Cardiac muscle cell (in vitro differentiated cells and primary cell): ENCODE results near the gene COL2A1. TPM values are rescaled to one million over a fixed set of nuclear protein-coding genes. Genes with fewer than 3 reads are reported as not detected.

Experiments used
- DNase-seq, 2 donors: peaks; one replicate each; pipeline versions ENCODE4 v3.0.0 to v3.0.0-alpha.2; 2010 to 2017; ENCODE audit warnings: low read depth in 1 of 2, low spot score in 1 of 2
- H3K27ac ChIP-seq: fragments of 200-600 bp; sonication (generic); 2 replicates; pipeline ENCODE4 v1.5.1; 2016
- H3K27me3 ChIP-seq: fragments of 200-600 bp; sonication (generic); 2 replicates; pipeline ENCODE4 v1.6.0; 2016; ENCODE audit warnings: control low read depth
- H3K36me3 ChIP-seq: fragments of 200-600 bp; sonication (generic); 2 replicates; pipeline ENCODE4 v1.5.1; 2016; ENCODE audit warnings: control low read depth
- H3K4me1 ChIP-seq: fragments of 200-600 bp; sonication (generic); 2 replicates; pipeline ENCODE4 v1.8.1; 2017; ENCODE audit warnings: low read depth, mild to moderate bottlenecking, mixed run types
- H3K4me3 ChIP-seq: fragments of 200-600 bp; sonication (generic); 2 replicates; pipeline ENCODE4 v1.5.1; 2016; ENCODE audit warnings: mild to moderate bottlenecking
- H3K9me3 ChIP-seq: fragments of 200-600 bp; sonication (generic); 2 replicates; pipeline ENCODE4 v1.5.1; 2017; ENCODE audit warnings: low read depth, mild to moderate bottlenecking, control low read depth
- polyA plus RNA-seq: library from polyadenylated mRNA; unstranded; fragments of >200 nt; fragmentation: Nextera tagmentation; extraction: Ambion mirVana; gene quantifications from 2 replicates; pipeline ENCODE4 v1.2.1, GENCODE V29; 2016
- total RNA-seq: library from RNA; depleted of rRNA; stranded (reverse); fragments of >200 nt; gene quantifications from 2 replicates; pipeline ENCODE4 v1.2.3, GENCODE V29; 2016
- TF ChIP-seq, protein P1 (sequence below): IDR thresholded peaks from 2 replicates; pipeline ENCODE4 v1.5.1; 2012; ENCODE audit warnings: low read depth, mild to moderate bottlenecking, low read length

The COL2A1 gene
- total and polyA plus RNA-seq, 2 experiments from 2014 or later, result 261 to 596 TPM

DNA sequence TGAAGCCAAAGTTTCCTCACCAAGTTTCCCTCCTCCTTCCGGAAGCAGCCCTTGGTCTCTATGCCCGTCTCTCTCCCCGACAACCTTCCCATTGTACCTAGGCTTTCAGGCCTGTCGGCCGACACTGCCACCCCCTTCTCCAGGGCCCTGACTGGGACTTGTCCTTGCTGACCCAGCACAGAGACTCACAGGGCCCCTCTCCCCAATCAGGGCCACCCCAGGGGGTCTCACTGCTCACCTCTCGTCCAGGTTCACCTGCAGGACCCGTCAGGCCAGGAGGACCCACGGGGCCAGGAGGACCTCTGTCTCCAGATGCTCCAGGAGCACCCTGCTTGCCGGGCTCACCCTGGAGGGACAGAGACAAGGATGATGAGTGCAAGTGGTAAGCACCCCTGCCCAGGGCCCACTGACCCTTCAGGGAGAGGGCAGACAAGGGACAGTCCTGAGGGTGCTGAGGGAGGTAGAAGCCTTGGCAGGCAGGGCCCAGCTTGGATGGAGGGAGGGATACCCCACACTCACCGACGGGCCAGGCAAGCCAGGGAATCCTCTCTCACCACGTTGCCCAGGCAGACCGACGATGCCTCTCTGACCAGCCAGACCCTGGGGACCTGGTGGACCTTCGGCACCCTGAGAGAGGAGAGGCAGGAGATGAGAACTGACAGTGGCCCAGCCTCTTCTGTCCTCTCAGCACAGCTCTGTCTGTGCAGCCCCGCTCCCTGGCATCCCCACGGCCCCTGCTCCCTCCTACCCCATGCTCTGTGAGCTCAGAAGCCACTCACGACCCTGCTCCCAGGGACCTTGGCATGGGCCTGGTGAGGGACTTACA lies 26.3 kb downstream of the COL2A1 start:
- Histone ChIP-seq H3K36me3 (peaks cover 21% of the 10 kb centered on the region), H3K27me3 (no peaks in the 10 kb centered on the region), H3K27ac (no peak overlapping the region), H3K4me3 (no peak overlapping the region), H3K9me3 (no peaks in the 10 kb centered on the region), H3K4me1 (no peaks in the 10 kb centered on the region)
- no peak for DNase-seq
- TF ChIP-seq, protein P1, sequence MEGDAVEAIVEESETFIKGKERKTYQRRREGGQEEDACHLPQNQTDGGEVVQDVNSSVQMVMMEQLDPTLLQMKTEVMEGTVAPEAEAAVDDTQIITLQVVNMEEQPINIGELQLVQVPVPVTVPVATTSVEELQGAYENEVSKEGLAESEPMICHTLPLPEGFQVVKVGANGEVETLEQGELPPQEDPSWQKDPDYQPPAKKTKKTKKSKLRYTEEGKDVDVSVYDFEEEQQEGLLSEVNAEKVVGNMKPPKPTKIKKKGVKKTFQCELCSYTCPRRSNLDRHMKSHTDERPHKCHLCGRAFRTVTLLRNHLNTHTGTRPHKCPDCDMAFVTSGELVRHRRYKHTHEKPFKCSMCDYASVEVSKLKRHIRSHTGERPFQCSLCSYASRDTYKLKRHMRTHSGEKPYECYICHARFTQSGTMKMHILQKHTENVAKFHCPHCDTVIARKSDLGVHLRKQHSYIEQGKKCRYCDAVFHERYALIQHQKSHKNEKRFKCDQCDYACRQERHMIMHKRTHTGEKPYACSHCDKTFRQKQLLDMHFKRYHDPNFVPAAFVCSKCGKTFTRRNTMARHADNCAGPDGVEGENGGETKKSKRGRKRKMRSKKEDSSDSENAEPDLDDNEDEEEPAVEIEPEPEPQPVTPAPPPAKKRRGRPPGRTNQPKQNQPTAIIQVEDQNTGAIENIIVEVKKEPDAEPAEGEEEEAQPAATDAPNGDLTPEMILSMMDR, result no peak

DNA sequence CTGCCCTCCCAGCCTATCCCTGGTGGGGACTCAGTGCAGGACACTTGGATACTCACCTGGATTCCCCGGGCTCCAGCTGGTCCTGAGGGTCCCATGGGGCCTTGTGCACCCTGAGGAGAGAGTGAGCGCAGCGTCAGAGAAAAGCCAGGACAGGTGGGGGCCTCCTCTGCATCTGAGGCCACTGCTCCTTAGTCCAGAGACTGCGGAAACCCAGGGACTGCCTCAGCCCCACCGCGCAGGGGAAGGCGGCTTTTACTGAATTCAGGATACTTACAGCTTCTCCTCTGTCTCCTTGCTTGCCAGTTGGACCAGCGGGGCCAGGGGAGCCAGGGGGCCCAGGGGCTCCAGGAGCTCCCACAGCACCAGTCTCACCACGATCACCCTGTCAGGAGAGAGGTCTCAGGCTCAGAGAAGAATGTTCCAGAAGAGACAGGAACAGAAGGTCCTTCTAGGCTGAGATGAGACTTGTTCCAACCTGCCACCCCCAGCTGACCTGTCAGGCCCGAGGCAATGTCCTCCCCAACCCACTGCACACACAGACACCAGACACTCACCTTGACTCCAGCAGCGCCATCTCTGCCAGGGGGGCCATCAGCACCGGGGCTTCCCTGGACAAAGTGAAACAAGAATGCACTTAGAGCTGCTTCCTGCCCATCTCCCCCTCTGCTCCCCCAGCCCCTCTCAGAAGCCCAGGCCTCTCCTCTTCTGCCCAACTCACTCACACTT lies 27.1 kb downstream of the COL2A1 start:
- Histone ChIP-seq H3K36me3 (peaks cover 13% of the 10 kb centered on the region), H3K27me3 (no peaks in the 10 kb centered on the region), H3K4me3 (no peak overlapping the region), H3K9me3 (no peaks in the 10 kb centered on the region), H3K4me1 (no peaks in the 10 kb centered on the region), H3K27ac (no peak overlapping the region)
- no peak for DNase-seq
- TF ChIP-seq, protein P1, result no peak

DNA sequence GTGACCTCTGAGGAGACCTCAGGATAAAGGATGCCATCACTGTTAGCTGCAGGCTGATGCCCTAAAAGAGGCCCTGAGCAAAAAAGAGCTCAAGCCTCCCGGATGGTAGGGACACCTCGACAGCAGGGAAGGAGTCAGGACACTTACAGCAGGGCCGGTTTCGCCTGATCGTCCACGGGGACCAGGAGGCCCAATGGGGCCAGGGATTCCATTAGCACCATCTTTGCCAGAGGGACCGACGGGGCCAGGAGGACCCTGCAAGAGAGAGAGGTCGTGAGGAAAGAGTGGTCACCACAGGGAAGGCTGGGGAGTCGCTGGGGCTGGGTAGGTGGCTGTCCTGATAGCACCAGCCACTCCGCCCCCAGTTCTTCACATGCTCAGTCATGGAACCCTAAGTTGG lies 28.5 kb downstream of the COL2A1 start:
- Histone ChIP-seq H3K4me1 (peaks cover 5% of the 10 kb centered on the region), H3K36me3 (peaks cover 5% of the 10 kb centered on the region), H3K27ac (no peak overlapping the region), H3K9me3 (no peaks in the 10 kb centered on the region), H3K27me3 (no peaks in the 10 kb centered on the region), H3K4me3 (no peak overlapping the region)
- no peak for DNase-seq
- TF ChIP-seq, protein P1, result no peak

DNA sequence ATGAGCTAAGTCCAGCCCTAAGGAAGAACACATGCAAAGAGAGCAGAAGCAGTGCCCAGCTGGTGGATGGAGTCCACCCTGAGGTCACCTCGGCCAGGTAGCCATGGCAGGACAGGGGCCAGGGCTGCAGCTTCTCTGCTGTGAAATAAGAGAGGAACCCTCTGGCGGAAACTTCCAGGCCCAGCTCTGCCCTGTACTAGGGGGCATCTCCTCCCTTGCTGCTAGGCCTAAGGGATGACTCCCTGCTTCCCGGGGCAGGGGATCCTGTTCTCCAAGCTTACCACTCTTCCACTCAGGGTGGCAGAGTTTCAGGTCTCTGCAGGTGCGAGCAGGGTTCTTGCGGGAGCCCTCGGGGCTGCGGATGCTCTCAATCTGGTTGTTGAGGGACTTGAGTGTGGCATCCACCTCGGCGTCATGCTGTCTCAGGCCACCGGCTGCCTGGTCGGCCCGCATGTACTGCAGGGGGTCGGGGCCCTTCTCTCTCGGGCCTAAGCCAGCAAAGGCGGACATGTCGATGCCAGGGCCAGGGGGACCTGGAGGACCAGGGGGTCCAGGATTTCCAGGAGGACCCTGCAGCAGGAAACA lies 29.1 kb downstream of the COL2A1 start:
- H3K9me3 ChIP-seq, result no peaks in the 10 kb centered on the region
- peaks cover 12% of the 10 kb centered on the region for H3K4me1 ChIP-seq
- H3K27me3 ChIP-seq, result no peaks in the 10 kb centered on the region
- peaks cover 5% of the 10 kb centered on the region for H3K36me3 ChIP-seq
- no peak overlapping the region for H3K27ac ChIP-seq
- TF ChIP-seq, protein P1, result no peak
- no peak for DNase-seq
- H3K4me3 ChIP-seq, result no peak overlapping the region

DNA sequence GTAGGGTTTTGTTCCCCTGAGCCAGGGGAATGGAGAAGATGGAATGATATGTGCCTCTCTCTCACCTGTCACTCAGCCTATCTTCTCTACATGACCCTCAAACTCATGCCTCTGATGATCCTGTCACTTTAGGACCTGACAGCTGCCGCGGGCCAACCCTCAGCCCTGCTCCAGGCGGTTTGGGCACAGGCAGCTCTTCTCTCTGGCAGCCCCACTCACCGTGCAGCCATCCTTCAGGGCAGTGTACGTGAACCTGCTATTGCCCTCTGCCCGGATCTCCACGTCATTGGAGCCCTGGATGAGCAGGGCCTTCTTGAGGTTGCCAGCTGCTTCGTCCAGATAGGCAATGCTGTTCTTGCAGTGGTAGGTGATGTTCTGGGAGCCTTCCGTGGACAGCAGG lies 30.4 kb downstream of the COL2A1 start:
- Histone ChIP-seq H3K4me1 (peaks cover 19% of the 10 kb centered on the region), H3K27me3 (no peaks in the 10 kb centered on the region), H3K27ac (no peak overlapping the region), H3K36me3 (peaks cover 3% of the 10 kb centered on the region), H3K4me3 (no peak overlapping the region), H3K9me3 (no peaks in the 10 kb centered on the region)
- TF ChIP-seq, protein P1, result no peak
- no peak for DNase-seq
